H1 (cell line): Measurements from ENCODE around the gene UBASH3A. TPM values are rescaled to one million over a fixed set of nuclear protein-coding genes. Genes with fewer than 3 reads are reported as not detected.

Source experiments
- CTCF ChIA-PET: fragments of 300-600 bp; sonication (Branson Sonifier 250); formaldehyde crosslinking; loops from one replicate; lab custom pipeline; 2021; ENCODE audit not compliant: partially characterized antibody; lab: Charles Lee
- POLR2A ChIA-PET: fragments of 300-600 bp; sonication (Branson Sonifier 250); formaldehyde crosslinking; loops from one replicate; lab custom pipeline; 2021; ENCODE audit warnings: inconsistent platforms; ENCODE audit not compliant: partially characterized antibody; lab: Charles Lee
- DNase-seq, 2 experiments: peaks; one replicate each; pipeline versions ENCODE4 v3.0.0 to v3.0.0-alpha.2; 2010 to 2022; ENCODE audit warnings: low spot score in 2 of 2, low read depth in 1 of 2, mixed read lengths in 1 of 2
- FAIRE-seq: peaks from 2 replicates; lab custom pipeline; 2011; peaks lifted over from hg19 to GRCh38; lab: Jason Lieb, UNC
- H2AFZ ChIP-seq: 2 replicates; pipeline ENCODE4 v1.8.1; 2012; ENCODE audit warnings: low read length, inconsistent platforms
- H2AK5ac ChIP-seq: 2 replicates; pipeline ENCODE4 v1.6.1; 2013; ENCODE audit warnings: low read depth, low read length
- H2BK120ac ChIP-seq: replicated peaks from 2 replicates; pipeline ENCODE3; 2013; ENCODE audit warnings: low read depth, low read length, inconsistent platforms
- H2BK12ac ChIP-seq: 2 replicates; pipeline ENCODE4 v1.6.1; 2013; ENCODE audit warnings: low read depth, low read length
- H2BK15ac ChIP-seq: 2 replicates; pipeline ENCODE4 v1.6.1; 2013; ENCODE audit warnings: low read length
- H2BK20ac ChIP-seq: 2 replicates; pipeline ENCODE4 v1.6.1; 2013; ENCODE audit warnings: low read length
- H2BK5ac ChIP-seq: 2 replicates; pipeline ENCODE4 v1.6.1; 2013; ENCODE audit warnings: low read depth, low read length
- H3K14ac ChIP-seq: 2 replicates; pipeline ENCODE4 v1.6.1; 2013; ENCODE audit warnings: inconsistent platforms; ENCODE audit not compliant: insufficient read length
- H3K18ac ChIP-seq: 2 replicates; pipeline ENCODE4 v1.6.1; 2013; ENCODE audit warnings: low read length; ENCODE audit errors: extremely low read depth
- H3K23ac ChIP-seq: 2 replicates; pipeline ENCODE4 v1.6.1; 2013; ENCODE audit warnings: inconsistent platforms; ENCODE audit not compliant: insufficient read length
- H3K23me2 ChIP-seq: 2 replicates; pipeline ENCODE4 v1.6.1; 2013; ENCODE audit warnings: low read depth, low read length
- H3K27ac ChIP-seq: 2 replicates; pipeline ENCODE4 v1.6.1; 2011; ENCODE audit warnings: low read depth, low read length, inconsistent platforms
- H3K27me3 ChIP-seq, 4 experiments: replicated peaks in 1 of 4; 1 replicate in 1 of 4; 2 replicates in 3 of 4; pipeline versions ENCODE4 v1.6.1 to v1.8.1; 2011 to 2013; ENCODE audit warnings: low read length in 3 of 4, mild to moderate bottlenecking in 3 of 4, inconsistent platforms in 2 of 4, mixed read lengths in 2 of 4, moderate library complexity in 1 of 4; ENCODE audit not compliant: control insufficient read depth in 3 of 4, insufficient read depth in 3 of 4; ENCODE audit errors: extremely low read depth in 1 of 4
- H3K36me3 ChIP-seq, 4 experiments: 2 replicates each; pipeline versions ENCODE4 v1.6.1 to v1.8.1; 2011 to 2013; ENCODE audit warnings: mild to moderate bottlenecking in 4 of 4, low read length in 3 of 4, moderate library complexity in 2 of 4, control low read depth in 1 of 4, inconsistent platforms in 1 of 4; ENCODE audit not compliant: insufficient read depth in 4 of 4, control insufficient read depth in 2 of 4
- H3K4ac ChIP-seq: replicated peaks from 2 replicates; pipeline ENCODE3; 2013; ENCODE audit warnings: low read length, low read depth, mixed read lengths, inconsistent platforms; ENCODE audit not compliant: insufficient read length
- H3K4me1 ChIP-seq, 4 experiments: replicated peaks in 1 of 4; 1 replicate in 1 of 4; 2 replicates in 3 of 4; pipeline versions ENCODE4 v1.6.1 to v1.8.1; 2011 to 2013; ENCODE audit warnings: low read length in 3 of 4, inconsistent platforms in 2 of 4, mixed read lengths in 1 of 4; ENCODE audit not compliant: insufficient read depth in 4 of 4, control insufficient read depth in 3 of 4
- H3K4me2 ChIP-seq, 2 experiments: 2 replicates each; pipeline versions ENCODE4 v1.6.1 to v1.8.1; 2011 to 2013; ENCODE audit warnings: low read depth in 2 of 2, low read length in 2 of 2, control low read depth in 1 of 2, inconsistent platforms in 1 of 2, mild to moderate bottlenecking in 1 of 2; ENCODE audit not compliant: insufficient read depth in 1 of 2
- H3K4me3 ChIP-seq, 4 experiments: fragments of 200-600, 300-600 bp in 1 of 4; sonication (generic), shearing (Covaris generic), sonication (Bioruptor Twin) in 1 of 4; 2 replicates each; pipeline versions ENCODE4 v1.5.1 to v1.8.1; 2011 to 2016; ENCODE audit warnings: low read length in 4 of 4, low read depth in 3 of 4, control low read depth in 2 of 4, inconsistent platforms in 2 of 4, mild to moderate bottlenecking in 2 of 4, mixed read lengths in 1 of 4, moderate library complexity in 1 of 4; ENCODE audit not compliant: insufficient read depth in 2 of 4; ENCODE audit errors: extremely low read depth in 1 of 4
- H3K56ac ChIP-seq: replicated peaks from 2 replicates; pipeline ENCODE3; 2013; ENCODE audit warnings: low read depth, mild to moderate bottlenecking, mixed read lengths, low read length, inconsistent platforms; ENCODE audit not compliant: insufficient read length
- H3K79me1 ChIP-seq: 2 replicates; pipeline ENCODE4 v1.6.1; 2013; ENCODE audit warnings: low read depth, low read length, control low read depth
- H3K79me2 ChIP-seq, 2 experiments: 2 replicates each; pipeline versions ENCODE4 v1.6.1 to v1.8.1; 2012 to 2013; ENCODE audit warnings: low read length in 2 of 2, mild to moderate bottlenecking in 2 of 2, inconsistent platforms in 1 of 2; ENCODE audit not compliant: insufficient read depth in 2 of 2, control insufficient read depth in 1 of 2
- H3K9ac ChIP-seq, 4 experiments: replicated peaks in 1 of 4; 1 replicate in 1 of 4; 2 replicates in 3 of 4; pipeline versions ENCODE4 v1.6.1 to v1.8.1; 2011 to 2013; ENCODE audit warnings: low read depth in 3 of 4, low read length in 3 of 4, control low read depth in 2 of 4, mild to moderate bottlenecking in 2 of 4, moderate library complexity in 2 of 4, inconsistent platforms in 1 of 4; ENCODE audit errors: extremely low read depth in 1 of 4
- H3K9me3 ChIP-seq, 2 experiments: 2 replicates each; pipeline versions ENCODE4 v1.6.1 to v1.8.1; 2012 to 2013; ENCODE audit warnings: mild to moderate bottlenecking in 2 of 2, moderate library complexity in 2 of 2, control low read depth in 1 of 2, inconsistent platforms in 1 of 2, low read depth in 1 of 2, low read length in 1 of 2, mixed read lengths in 1 of 2; ENCODE audit not compliant: insufficient read depth in 2 of 2
- H4K20me1 ChIP-seq, 2 experiments: replicated peaks in 1 of 2; 2 replicates each; pipeline versions ENCODE3 to v1.8.1; 2011 to 2013; ENCODE audit warnings: inconsistent platforms in 2 of 2, low read length in 2 of 2, mild to moderate bottlenecking in 1 of 2; ENCODE audit not compliant: insufficient read depth in 2 of 2, control insufficient read depth in 1 of 2
- H4K5ac ChIP-seq: 2 replicates; pipeline ENCODE4 v1.6.1; 2013; ENCODE audit warnings: low read length, low read depth, mixed read lengths, inconsistent platforms; ENCODE audit not compliant: insufficient read length
- H4K8ac ChIP-seq: 2 replicates; pipeline ENCODE4 v1.8.0; 2013; ENCODE audit warnings: mild to moderate bottlenecking, moderate library complexity, low read length, inconsistent platforms; ENCODE audit not compliant: insufficient read depth; ENCODE audit errors: extremely low read depth
- H4K91ac ChIP-seq: replicated peaks from 2 replicates; pipeline ENCODE3; 2013; ENCODE audit warnings: low read length, mixed read lengths, inconsistent platforms; ENCODE audit not compliant: insufficient read length
- BACH1 ChIP-seq: IDR thresholded peaks from 2 replicates; pipeline ENCODE4 v1.6.1; 2012; ENCODE audit warnings: low read length, improper control_type of control experiment
- BRCA1 ChIP-seq: IDR thresholded peaks from 2 replicates; pipeline ENCODE4 v1.6.1; 2012; ENCODE audit warnings: low read depth, low read length, improper control_type of control experiment
- CTBP2 ChIP-seq: IDR thresholded peaks from 2 replicates; pipeline ENCODE4 v1.7.0; 2011; ENCODE audit warnings: borderline replicate concordance, mild to moderate bottlenecking, moderate library complexity, mixed read lengths, low read length; ENCODE audit not compliant: insufficient read depth, insufficient read length
- CTCF ChIP-seq, 3 experiments: IDR thresholded peaks; 1 replicate in 2 of 3; 2 replicates in 1 of 3; pipeline versions ENCODE4 v1.5.1 to v1.6.1; 2011; ENCODE audit warnings: low read length in 3 of 3, mild to moderate bottlenecking in 3 of 3, inconsistent platforms in 2 of 3, low read depth in 1 of 3, moderate library complexity in 1 of 3; ENCODE audit not compliant: insufficient read depth in 1 of 3; ENCODE audit errors: control extremely low read depth in 1 of 3
- KDM1A ChIP-seq: fragments of 200-600, 300-600 bp; sonication (generic); IDR thresholded peaks from 2 replicates; pipeline ENCODE4 v1.7.1; 2016; ENCODE audit warnings: mild to moderate bottlenecking, low read length, borderline replicate concordance
- KDM4A ChIP-seq: IDR thresholded peaks from one replicate; pipeline ENCODE4 v1.7.1; 2012; ENCODE audit warnings: low read depth, mild to moderate bottlenecking, moderate library complexity, low read length, inconsistent platforms; ENCODE audit not compliant: severe bottlenecking
- KDM5A ChIP-seq: fragments of 200-600 bp; IDR thresholded peaks from 2 replicates; pipeline ENCODE4 v1.7.1; 2012; ENCODE audit warnings: mild to moderate bottlenecking, low read length, inconsistent platforms, mixed read lengths
- POLR2A ChIP-seq, 2 experiments: IDR thresholded peaks; 1 replicate in 1 of 2; 2 replicates in 1 of 2; pipeline ENCODE4 v1.6.1; 2011; ENCODE audit warnings: low read depth in 2 of 2, low read length in 2 of 2, mild to moderate bottlenecking in 2 of 2; ENCODE audit errors: control extremely low read depth in 1 of 2
- SP2 ChIP-seq: IDR thresholded peaks from 2 replicates; pipeline ENCODE4 v1.6.1; 2012; ENCODE audit warnings: mild to moderate bottlenecking, low read length, inconsistent platforms
- TAF1 ChIP-seq: IDR thresholded peaks from 2 replicates; pipeline ENCODE4 v1.6.1; 2011; ENCODE audit warnings: mild to moderate bottlenecking, low read depth, low read length
- TAF7 ChIP-seq: optimal IDR thresholded peaks from 2 replicates; pipeline ENCODE3; 2011; ENCODE audit warnings: low read depth, mild to moderate bottlenecking, inconsistent platforms, low read length, moderate library complexity, borderline replicate concordance
- TEAD4 ChIP-seq: IDR thresholded peaks from 2 replicates; pipeline ENCODE4 v1.6.1; 2012; ENCODE audit warnings: low read depth, low read length, inconsistent platforms, mixed read lengths
- WGBS, 2 experiments: shearing (Covaris generic) in 1 of 2; methylation state at CpG; one replicate each; pipeline versions ENCODE4 v1.1.6 to v1.1.7; 2013 to 2015; ENCODE audit warnings: low lambda C conversion rate in 2 of 2, mixed read lengths in 2 of 2, inconsistent platforms in 1 of 2, low coverage in 1 of 2, missing lambda C conversion rate in 1 of 2; ENCODE audit not compliant: insufficient replicate concordance in 2 of 2, insufficient coverage in 1 of 2, insufficient read length in 1 of 2; ENCODE audit errors: extremely low coverage in 1 of 2, missing lambda C conversion rate in 1 of 2; 5-methylcytosine and 5-hydroxymethylcytosine counted together
- polyA plus RNA-seq, 7 experiments: library from polyadenylated mRNA; depleted of rRNA in 3 of 7; stranded (reverse) in 5 of 7; unstranded in 2 of 7; fragments of >200 nt in 5 of 7; fragments of 200-250 nt in 2 of 7; gene quantifications; 1 replicate in 5 of 7; 2 replicates in 1 of 7; 4 replicates in 1 of 7; pipeline versions ENCODE4 v1.2.1 to v1.2.3, GENCODE V29; 2011 to 2013; ENCODE audit warnings: missing spikeins in 2 of 7, mixed read lengths in 2 of 7
- total RNA-seq: library from RNA; stranded (reverse); fragmentation: NEBNext Ultra II Directional; extraction: Animal tissue kit (Norgen Biotek cat#: 25700); gene quantifications from 2 replicates; pipeline ENCODE4 v1.2.1, GENCODE V29; 2021

The UBASH3A gene
- total and polyA plus RNA-seq, 2 of the 8 experiments (the other 6 are each of a cell fraction or from before 2014, with no cell fraction given) = not detected

- no peak overlapping the region for H2AK5ac ChIP-seq
- H3K4me3 ChIP-seq = no peak overlapping the region
- H3K18ac ChIP-seq = no peak overlapping the region
- FAIRE-seq = no peak
- no peak overlapping the region for H4K8ac ChIP-seq
- no peaks in the 10 kb centered on the region for H3K9me3 ChIP-seq
- no peak overlapping the region for H2BK120ac ChIP-seq
- H3K4me1 ChIP-seq = peaks cover 0 to 7% (median 0%) of the 10 kb centered on the region in 4 experiments; a peak in 5 of 7 replicates
- POLR2A ChIA-PET = interaction anchor here (1.2 to 1.8 kb wide), 3 partner anchors 13 to 82 kb away, joined by 3 to 5 read pairs (median 4); no protein-coding TSS in a partner anchor
- H3K14ac ChIP-seq = no peak overlapping the region
- WGBS, 2 experiments = 93% methylated on average over 7 of the region's 7 CpGs; no CpG with 5 or more reads in 1 of the 2 experiments
- H3K4me2 ChIP-seq = no peak overlapping the region
- no peak overlapping the region for H2BK5ac ChIP-seq
- DNase-seq = no peak
- H3K27me3 ChIP-seq = peaks cover 0 to 2% (median 0%) of the 10 kb centered on the region in 4 experiments; a peak in 1 of 7 replicates
- H4K91ac ChIP-seq = no peak overlapping the region
- no peak overlapping the region for H3K9ac ChIP-seq
- no peak overlapping the region for H3K27ac ChIP-seq
- no peak overlapping the region for H2BK20ac ChIP-seq
- H2BK15ac ChIP-seq = no peak overlapping the region
- no peaks in the 10 kb centered on the region for H3K23me2 ChIP-seq
- H3K4ac ChIP-seq = no peak overlapping the region
- no peaks in the 10 kb centered on the region for H3K36me3 ChIP-seq
- H2AFZ ChIP-seq = no peak overlapping the region
- no peak overlapping the region for H2BK12ac ChIP-seq
- no peak for TF ChIP-seq TAF7
- TF ChIP-seq POLR2A (IDR thresholded peaks at IDR 0.05; ENCODE audit: control extremely low read depth in 1 of 2, low read depth in 2 of 2, low read length in 2 of 2) = no peak
- TF ChIP-seq KDM5A = no peak
- TF ChIP-seq CTCF (IDR thresholded peaks at IDR 0.05; ENCODE audit: control extremely low read depth in 1 of 3, insufficient read depth in 1 of 3, low read depth in 1 of 3, low read length in 3 of 3) = no peak
- TF ChIP-seq TEAD4 = no peak
- no peak for TF ChIP-seq CTBP2
- no peak for TF ChIP-seq BACH1
- no peak for TF ChIP-seq SP2
- TF ChIP-seq TAF1 = no peak
- no peak for TF ChIP-seq KDM4A
- no peak for TF ChIP-seq KDM1A
- no peak for TF ChIP-seq BRCA1
- CTCF ChIA-PET = interaction anchor here (1.1 to 3.8 kb wide), 7 partner anchors 14 to 115 kb away, joined by 3 to 18 read pairs (median 4); no protein-coding TSS in a partner anchor
- no peaks in the 10 kb centered on the region; the same call in 1 of the 2 replicates for H3K79me1 ChIP-seq
- H3K23ac ChIP-seq = no peak overlapping the region
- H3K56ac ChIP-seq = no peak overlapping the region
- no peaks in the 10 kb centered on the region for H3K79me2 ChIP-seq
- H4K5ac ChIP-seq = no peak overlapping the region
- no peaks in the 10 kb centered on the region for H4K20me1 ChIP-seq
Observed at GRCh38 chr21:42374457-42374856, 29.2 kb upstream of the UBASH3A start.
